WTC11 (cell line): ENCODE measurements around the gene CLHC1. TPM values are rescaled to one million over a fixed set of nuclear protein-coding genes. Genes with fewer than 3 reads are reported as not detected.
A peak's percentile ranks its signal among the peaks of the same experiment; 100 is the strongest.
"Not testable (repeated sequence)": the region's sequence is repeated elsewhere in the genome, so short reads cannot be mapped to it uniquely, and the experiment has no call there.

ENCODE experiments used
- ATAC-seq: fragments of 200-7000 bp; cut with Tn5 transposase; 2 replicates; pipeline ENCODE4 v1.10.0; 2021; ENCODE audit warnings: mild to moderate bottlenecking, moderate library complexity
- CTCF ChIA-PET: fragments of 300-600 bp; sonication (Branson Sonifier 250); formaldehyde crosslinking; loops from one replicate; lab custom pipeline; 2021; ENCODE audit warnings: antibody characterized with exemption; lab: Charles Lee
- POLR2A ChIA-PET: fragments of 350-600 bp; sonication (Branson Sonifier 250); formaldehyde crosslinking; loops from one replicate; lab custom pipeline; 2021; ENCODE audit warnings: antibody characterized with exemption; lab: Charles Lee
- DNase-seq: peaks from one replicate; pipeline ENCODE4 v3.0.0; 2021; ENCODE audit warnings: low spot score
- H3K27ac Mint-ChIP-seq: 2 replicates; pipeline ENCODE4 v1.8.0; 2021; ENCODE audit warnings: mixed read lengths
- H3K27me3 Mint-ChIP-seq: 2 replicates; pipeline ENCODE4 v1.8.0; 2021; ENCODE audit warnings: low read depth, mild to moderate bottlenecking, moderate library complexity, mixed read lengths
- H3K36me3 Mint-ChIP-seq: 2 replicates; pipeline ENCODE4 v1.8.0; 2021; ENCODE audit warnings: mixed read lengths
- H3K4me1 Mint-ChIP-seq: 2 replicates; pipeline ENCODE4 v1.8.0; 2022; ENCODE audit warnings: mixed read lengths
- H3K4me3 Mint-ChIP-seq: 2 replicates; pipeline ENCODE4 v1.8.0; 2021; ENCODE audit warnings: mild to moderate bottlenecking, moderate library complexity, mixed read lengths
- H3K9me3 Mint-ChIP-seq: 2 replicates; pipeline ENCODE4 v1.8.0; 2021; ENCODE audit warnings: mixed read lengths
- E2F5 ChIP-seq: sonication (generic); formaldehyde crosslinking; IDR thresholded peaks from 2 replicates; pipeline ENCODE4 v1.8.1; 2022; ENCODE audit warnings: mild to moderate bottlenecking, moderate library complexity, missing genetic modification reagents
- FOXK1 ChIP-seq: sonication (generic); formaldehyde crosslinking; IDR thresholded peaks from 2 replicates; pipeline ENCODE4 v1.8.0; 2022; ENCODE audit warnings: mild to moderate bottlenecking, moderate library complexity, missing genetic modification reagents
- IRF1 ChIP-seq: sonication (generic); formaldehyde crosslinking; IDR thresholded peaks from 2 replicates; pipeline ENCODE4 v1.8.0; 2023; ENCODE audit warnings: missing genetic modification reagents
- KAT7 ChIP-seq: sonication (generic); formaldehyde crosslinking; IDR thresholded peaks from 2 replicates; pipeline ENCODE4 v1.8.1; 2023; ENCODE audit warnings: missing genetic modification reagents, mild to moderate bottlenecking, borderline replicate concordance
- MXD4 ChIP-seq: fragments of 250-450 bp; sonication (Bioruptor Pico); IDR thresholded peaks from 2 replicates; pipeline ENCODE4 v1.8.0; 2021; ENCODE audit warnings: mild to moderate bottlenecking, moderate library complexity, borderline replicate concordance
- USF1 ChIP-seq: sonication (generic); formaldehyde crosslinking; IDR thresholded peaks from 2 replicates; pipeline ENCODE4 v1.8.0; 2022; ENCODE audit warnings: mild to moderate bottlenecking, missing genetic modification reagents
- USF2 ChIP-seq: sonication (generic); formaldehyde crosslinking; IDR thresholded peaks from 2 replicates; pipeline ENCODE4 v1.8.1; 2023; ENCODE audit warnings: mild to moderate bottlenecking, missing genetic modification reagents, moderate library complexity
- ZNF671 ChIP-seq: fragments of 250-450 bp; sonication (Bioruptor Pico); IDR thresholded peaks from 2 replicates; pipeline ENCODE4 v1.8.0; 2021; ENCODE audit warnings: mild to moderate bottlenecking
- total RNA-seq: library from RNA; stranded (reverse); gene quantifications from 3 replicates; pipeline ENCODE4 v1.2.3, GENCODE V29; 2021

Gene CLHC1
- total RNA-seq, 1 experiment from 2014 or later: 7.5 TPM

GRCh38 chr2:55133467-55134315, 98.4 kb downstream of the CLHC1 start:
- CTCF ChIA-PET: interaction anchor here (0.5 to 1.8 kb wide), 5 partner anchors 10 to 120 kb away, joined by 3 to 6 read pairs (median 3); no protein-coding TSS in a partner anchor
- DNase-seq: peak; percentile 30
- peak overlapping the region; percentile 98 for H3K27ac Mint-ChIP-seq

GRCh38 chr2:55130849-55131248, 101.2 kb downstream of the CLHC1 start:
- no peak for TF ChIP-seq MXD4 (CRISPR knock-in tag)
- POLR2A ChIA-PET: no interaction called here
- peaks cover 6% of the 10 kb centered on the region for H3K9me3 Mint-ChIP-seq
- no peak overlapping the region for H3K4me3 Mint-ChIP-seq
- no peak overlapping the region for H3K27ac Mint-ChIP-seq
- CTCF ChIA-PET: no interaction called here
- ATAC-seq (no peak), DNase-seq (no peak)
- H3K36me3 Mint-ChIP-seq: no peaks in the 10 kb centered on the region
- no peaks in the 10 kb centered on the region for H3K27me3 Mint-ChIP-seq
- H3K4me1 Mint-ChIP-seq: peaks cover 18% of the 10 kb centered on the region

More at GRCh38 chr2:55133467-55134315, 98.4 kb downstream of the CLHC1 start:
- peak overlapping the region; percentile 46 for H3K4me3 Mint-ChIP-seq
- 0 out of 2 replicates have a peak, but pooled peaks have one; percentile 75 for TF ChIP-seq ZNF671 (CRISPR knock-in tag)
- peak; percentile 81; the same call in 1 of the 2 replicates for TF ChIP-seq USF2 (CRISPR knock-in tag)
- TF ChIP-seq IRF1 (CRISPR knock-in tag): no peak
- no peak for TF ChIP-seq KAT7 (CRISPR knock-in tag)
- TF ChIP-seq E2F5 (CRISPR knock-in tag): no peak
- TF ChIP-seq USF1: peak; percentile 60
- 0 out of 2 replicates have a peak, but pooled peaks have one; percentile 14 for TF ChIP-seq FOXK1 (CRISPR knock-in tag)
- no peaks in the 10 kb centered on the region for H3K27me3 Mint-ChIP-seq
- peak; percentile 89 for ATAC-seq
- H3K36me3 Mint-ChIP-seq: no peaks in the 10 kb centered on the region
- POLR2A ChIA-PET: interaction anchor here (0.6 to 1.8 kb wide), 4 partner anchors 10 to 85 kb away, joined by 3 to 5 read pairs (median 4); partner anchors contain the start of gene RTN4
- H3K9me3 Mint-ChIP-seq: no peaks in the 10 kb centered on the region
- peaks cover 46% of the 10 kb centered on the region for H3K4me1 Mint-ChIP-seq

GRCh38 chr2:55126643-55127042, 105.5 kb downstream of the CLHC1 start:
- H3K27me3 Mint-ChIP-seq, H3K4me1 Mint-ChIP-seq, CTCF ChIA-PET, DNase-seq, POLR2A ChIA-PET, H3K4me3 Mint-ChIP-seq, H3K27ac Mint-ChIP-seq, ATAC-seq, H3K36me3 Mint-ChIP-seq: not testable (repeated sequence)
- H3K9me3 Mint-ChIP-seq: peaks cover 18% of the 10 kb centered on the region

Other genes starting within 250 kb of the CLHC1 start
- gene RTN4, start 181.8 kb downstream of the CLHC1 start, total RNA-seq: 175 to 202 TPM (median 178 TPM) in 3 replicates
- gene RPS27A, start 395 bp upstream of the CLHC1 start, total RNA-seq: 1,384 to 1,430 TPM (median 1,424 TPM) in 3 replicates
- gene MTIF2, start 36.9 kb upstream of the CLHC1 start, total RNA-seq: 38.9 to 43.9 TPM (median 39.8 TPM) in 3 replicates
- 81.1 to 97.5 TPM (median 82.5 TPM) in 3 replicates for gene CCDC88A, start 187.6 kb upstream of the CLHC1 start, total RNA-seq